Fibroblast of skin of back (primary cell): ENCODE results near the gene OR2A42. TPM values are rescaled to one million over a fixed set of nuclear protein-coding genes. Genes with fewer than 3 reads are reported as not detected.
"Not testable (repeated sequence)": the region's sequence is repeated elsewhere in the genome, so short reads cannot be mapped to it uniquely, and the experiment has no call there.

ENCODE experiments used
- DNase-seq: peaks from one replicate; pipeline ENCODE4 v3.0.0-alpha.2; 2013
- polyA plus RNA-seq, 2 experiments: library from polyadenylated mRNA; unstranded; fragments of 120-200 nt; gene quantifications; one replicate each; pipeline ENCODE4 v1.2.1, GENCODE V29; 2013; ENCODE audit not compliant: insufficient read length in 2 of 2

The OR2A42 gene, protein sequence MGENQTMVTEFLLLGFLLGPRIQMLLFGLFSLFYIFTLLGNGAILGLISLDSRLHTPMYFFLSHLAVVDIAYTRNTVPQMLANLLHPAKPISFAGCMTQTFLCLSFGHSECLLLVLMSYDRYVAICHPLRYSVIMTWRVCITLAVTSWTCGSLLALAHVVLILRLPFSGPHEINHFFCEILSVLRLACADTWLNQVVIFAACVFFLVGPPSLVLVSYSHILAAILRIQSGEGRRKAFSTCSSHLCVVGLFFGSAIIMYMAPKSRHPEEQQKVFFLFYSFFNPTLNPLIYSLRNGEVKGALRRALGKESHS
- polyA plus RNA-seq (2013, experiment 1 of 2; ENCODE audit: insufficient read length): not detected
- 0.04 TPM for polyA plus RNA-seq (2013, experiment 2 of 2; ENCODE audit: insufficient read length)

GRCh38 chr7:144239365-144239764, at the start of gene OR2A42:
OR2A42 (minus strand) TSS chr7:144239605; CDS start chr7:144232843, 6,762 bp downstream.
- DNase-seq: not testable (repeated sequence)

DNA sequence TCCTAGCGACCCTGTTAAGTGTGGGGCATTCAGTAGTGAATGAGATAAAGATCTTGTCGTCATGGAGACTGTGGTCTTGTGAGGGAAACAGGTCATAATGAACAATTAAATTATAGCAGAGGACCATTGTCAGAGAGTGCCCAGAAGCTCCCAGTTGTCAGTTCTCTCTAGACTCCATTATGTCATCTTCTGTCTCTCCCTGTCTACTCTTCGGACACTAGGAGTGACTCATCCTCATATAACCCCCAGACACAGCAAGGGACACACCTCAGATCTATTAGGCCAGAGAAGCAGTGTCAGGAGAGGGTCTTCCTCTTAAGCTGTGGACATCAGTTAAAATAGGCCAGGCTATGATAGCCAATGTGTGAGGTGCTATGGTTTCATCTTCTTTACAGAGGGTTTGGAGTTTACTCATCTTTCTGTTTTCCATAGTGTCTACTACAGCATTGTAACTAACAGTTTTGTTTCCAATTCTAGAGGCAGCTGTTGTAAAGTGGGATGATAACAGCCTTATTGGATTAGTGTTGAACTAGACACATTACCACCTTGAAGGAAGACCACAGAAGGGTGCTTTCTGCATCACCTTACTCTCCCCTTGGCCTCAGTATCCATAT, 47.9 kb upstream of the OR2A42 start:
- DNase-seq: not testable (repeated sequence)

DNA sequence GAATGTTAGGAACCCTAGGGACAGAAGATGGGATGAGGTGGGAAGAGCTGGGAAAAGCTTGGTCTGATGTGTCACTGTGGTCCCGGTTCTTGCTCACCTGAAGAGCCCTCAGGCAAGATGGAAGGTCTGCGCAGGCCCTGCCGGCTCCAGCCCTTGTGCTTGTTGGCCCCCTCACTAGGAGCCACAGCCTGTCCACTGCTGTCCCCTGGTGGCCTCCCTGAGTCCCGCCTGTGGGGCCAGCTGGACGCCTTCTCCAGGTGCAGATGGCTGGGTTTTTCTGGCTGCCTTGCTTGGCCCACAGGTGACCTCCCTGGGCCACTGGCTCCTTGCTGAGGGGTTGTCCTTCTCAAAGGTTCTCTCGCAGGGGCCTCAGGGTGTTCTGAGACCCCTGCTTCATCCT, 44.3 kb upstream of the OR2A42 start:
- not testable (repeated sequence) for DNase-seq

GRCh38 chr7:144282490-144282889, 43.1 kb upstream of the OR2A42 start:
- DNase-seq: not testable (repeated sequence)

DNA sequence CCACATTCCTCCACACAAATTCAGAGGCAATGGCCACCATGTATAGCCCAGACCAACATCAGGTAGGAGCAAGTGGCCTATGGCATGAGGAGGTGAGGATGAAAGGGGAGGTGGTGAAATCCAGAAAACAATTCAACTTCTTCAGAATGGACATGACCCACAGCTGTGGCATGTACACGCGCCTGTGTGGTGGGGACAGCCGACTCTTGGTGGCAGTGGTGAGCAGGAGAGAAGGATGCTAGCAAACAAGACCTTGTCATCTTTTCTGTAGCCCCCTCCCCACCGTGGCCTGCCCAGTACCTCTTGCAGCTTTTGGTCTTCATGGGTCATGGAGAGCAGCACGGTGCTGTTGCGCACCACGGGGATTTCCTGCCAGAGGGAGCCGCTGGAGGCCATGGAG, 42.6 kb upstream of the OR2A42 start:
- DNase-seq: not testable (repeated sequence)

- DNase-seq: not testable (repeated sequence)
Observed at GRCh38 chr7:144280010-144280409, 40.6 kb upstream of the OR2A42 start.

DNA sequence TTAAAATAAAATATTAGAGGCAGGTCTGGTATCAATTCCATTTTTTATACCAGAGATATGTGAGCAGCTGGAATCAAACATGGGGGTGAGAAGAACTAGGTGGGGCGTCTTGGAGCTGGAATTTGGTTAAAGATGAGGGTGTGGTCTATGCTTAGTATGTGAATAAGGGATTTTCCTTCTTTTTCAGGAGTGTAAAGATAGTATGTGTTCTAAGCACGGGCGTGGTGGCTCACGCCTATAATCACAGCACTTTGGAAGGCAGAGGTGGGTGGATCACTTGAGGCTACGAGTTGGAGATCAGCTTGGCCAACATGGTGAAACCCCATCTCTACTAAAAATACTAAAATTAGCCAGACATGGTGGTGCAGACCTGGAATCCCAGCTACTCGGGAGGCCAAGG, 35.9 kb upstream of the OR2A42 start:
- not testable (repeated sequence) for DNase-seq

DNA sequence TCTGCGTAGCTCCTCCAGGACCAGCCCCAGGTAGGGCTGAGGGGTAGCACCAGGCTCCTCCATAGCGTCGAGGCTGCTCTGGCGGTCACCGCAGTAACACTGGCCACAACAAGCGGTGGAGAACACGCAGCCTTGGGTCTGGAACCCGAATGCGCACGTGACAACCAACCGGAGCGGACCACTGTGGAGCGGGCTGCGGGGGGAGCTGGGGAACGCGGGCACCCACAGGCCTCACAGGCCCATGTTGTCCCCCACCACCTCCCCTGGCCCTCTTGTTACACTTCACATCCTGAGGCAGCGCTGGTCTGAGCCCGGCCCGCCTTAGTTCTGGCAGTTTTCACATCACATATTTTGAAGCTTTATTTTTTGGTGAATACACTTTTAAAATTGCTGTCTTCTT, 29.8 kb upstream of the OR2A42 start, which contains the start of gene CTAGE8:
Gene CTAGE8, minus strand, starts transcription at position 101 of the 400 bp plus-strand sequence. Its CDS starts 38 bp downstream, at position 63.
- DNase-seq: not testable (repeated sequence)

GRCh38 chr7:144264692-144265091, 25.3 kb upstream of the OR2A42 start, which contains the start of gene OR2A7:
OR2A7 (minus strand) TSS chr7:144264792; CDS start chr7:144259628, 5,164 bp downstream.
- DNase-seq: not testable (repeated sequence)

DNA sequence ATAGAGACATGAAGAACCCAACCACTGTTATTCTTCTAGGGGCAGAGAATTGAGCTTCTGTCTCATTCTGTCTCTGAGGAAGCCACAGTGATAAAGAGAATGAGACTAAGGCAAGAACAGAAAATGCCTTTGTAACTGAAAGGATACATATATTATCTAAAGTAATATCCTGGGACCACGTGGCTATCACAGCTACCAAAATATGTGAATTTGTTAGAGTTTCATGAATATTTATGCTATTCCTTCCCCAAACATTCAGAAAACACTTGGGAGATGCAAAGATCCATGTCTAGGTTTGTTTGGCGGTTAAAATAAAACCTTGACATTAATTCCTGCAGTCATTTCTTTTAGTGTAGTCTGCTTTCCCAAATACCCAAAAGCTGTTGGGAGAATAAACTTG, 22.7 kb upstream of the OR2A42 start:
- not testable (repeated sequence) for DNase-seq

DNA sequence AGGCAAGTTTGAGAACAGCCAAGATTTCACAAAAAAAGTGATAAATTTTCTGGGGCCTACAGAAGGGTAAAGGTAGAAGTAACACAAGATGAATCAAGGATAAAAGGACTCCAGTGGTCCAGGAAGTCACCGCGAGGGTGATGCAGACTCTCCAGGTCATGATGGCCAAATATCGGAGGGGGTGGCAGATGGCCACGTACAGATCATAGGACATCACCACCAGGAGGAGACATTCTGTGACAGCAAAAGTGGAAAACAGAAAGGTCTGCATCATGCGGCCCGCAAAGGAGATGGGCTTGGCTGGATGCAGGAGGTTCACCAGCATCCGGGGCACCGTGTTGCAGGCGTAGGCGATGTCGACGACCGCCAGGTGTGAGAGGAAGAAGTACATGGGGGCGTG, 19.7 kb upstream of the OR2A42 start:
- not testable (repeated sequence) for DNase-seq

GRCh38 chr7:144256112-144256511, 16.7 kb upstream of the OR2A42 start:
- no peak for DNase-seq

DNA sequence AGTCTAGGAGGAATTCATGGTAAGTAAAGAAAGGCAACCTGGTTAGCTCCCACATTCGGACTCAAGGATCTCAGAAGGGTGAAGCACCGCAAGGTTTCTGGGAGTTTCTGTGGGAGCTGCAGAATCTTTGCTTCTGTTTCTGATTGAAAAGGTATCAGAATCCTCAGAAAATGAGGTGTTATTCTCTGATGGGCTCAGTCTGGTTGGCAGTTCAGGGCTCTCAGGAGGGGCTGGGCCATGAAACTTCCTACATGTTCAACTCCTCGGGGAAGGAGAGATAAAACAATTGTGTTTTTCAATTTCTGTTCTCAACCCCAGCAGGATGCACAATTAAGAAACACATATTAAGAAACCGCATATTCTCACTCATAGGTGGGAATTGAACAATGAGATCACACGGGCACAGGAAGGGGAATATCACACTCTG, 16.1 kb upstream of the OR2A42 start:
- no peak for DNase-seq

- DNase-seq: not testable (repeated sequence)
Observed at GRCh38 chr7:144252307-144252706, 12.9 kb upstream of the OR2A42 start.

GRCh38 chr7:144247674-144248330, 8.4 kb upstream of the OR2A42 start:
- not testable (repeated sequence) for DNase-seq

GRCh38 chr7:144246967-144247366, 7.6 kb upstream of the OR2A42 start:
- not testable (repeated sequence) for DNase-seq

- DNase-seq: not testable (repeated sequence)
Observed at GRCh38 chr7:144245372-144245771, 6.0 kb upstream of the OR2A42 start.

DNA sequence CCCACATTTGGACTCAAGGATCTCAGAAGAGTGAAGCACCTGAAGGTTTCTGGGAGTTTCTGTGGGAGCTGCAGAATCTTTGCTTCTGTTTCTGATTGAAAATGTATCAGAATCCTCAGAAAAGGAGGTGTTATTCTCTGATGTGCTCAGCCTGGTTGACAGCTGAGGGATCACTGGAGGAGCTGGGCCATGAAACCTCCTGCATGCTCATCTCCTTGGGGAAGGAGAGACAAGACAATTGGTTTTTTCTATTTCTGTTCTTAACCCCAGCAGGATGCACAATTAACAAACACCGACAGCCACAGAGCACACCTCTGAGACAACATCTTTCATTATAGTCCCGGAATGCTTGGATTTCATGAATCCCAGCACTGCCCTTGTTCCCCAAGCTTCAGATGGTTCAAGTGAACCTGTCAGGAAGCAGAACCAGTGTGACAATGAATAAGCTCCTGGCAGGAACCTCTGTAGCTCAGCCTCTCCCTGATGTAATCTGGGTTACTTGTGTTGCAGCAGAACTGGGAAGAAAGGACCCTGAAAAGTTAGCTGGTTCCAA, 799 bp downstream of the OR2A42 start:
- not testable (repeated sequence) for DNase-seq

- not testable (repeated sequence) for DNase-seq
Observed at GRCh38 chr7:144233039-144233438, 6.4 kb downstream of the OR2A42 start.

DNA sequence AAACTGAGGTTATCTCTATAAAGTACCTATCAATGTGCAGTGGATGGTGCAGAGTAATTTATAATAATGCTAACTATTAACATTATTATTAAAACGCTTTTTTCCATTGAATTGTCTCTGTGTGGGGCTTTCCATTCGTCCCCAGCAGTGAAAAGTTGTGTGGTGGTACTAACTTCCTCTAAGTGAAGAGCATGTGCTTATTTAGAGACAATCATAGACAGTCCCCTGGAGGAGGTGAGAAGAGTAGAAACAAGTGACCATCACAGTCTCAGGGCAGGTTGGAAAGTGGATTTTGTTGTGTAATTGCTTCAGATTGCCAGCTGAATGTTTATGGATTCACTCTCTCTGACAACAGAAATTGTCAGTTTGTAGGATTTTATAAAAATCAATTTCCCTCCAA, 8.4 kb downstream of the OR2A42 start:
- DNase-seq: not testable (repeated sequence)

- DNase-seq: not testable (repeated sequence)
Observed at GRCh38 chr7:144228810-144229209, 10.6 kb downstream of the OR2A42 start.

DNA sequence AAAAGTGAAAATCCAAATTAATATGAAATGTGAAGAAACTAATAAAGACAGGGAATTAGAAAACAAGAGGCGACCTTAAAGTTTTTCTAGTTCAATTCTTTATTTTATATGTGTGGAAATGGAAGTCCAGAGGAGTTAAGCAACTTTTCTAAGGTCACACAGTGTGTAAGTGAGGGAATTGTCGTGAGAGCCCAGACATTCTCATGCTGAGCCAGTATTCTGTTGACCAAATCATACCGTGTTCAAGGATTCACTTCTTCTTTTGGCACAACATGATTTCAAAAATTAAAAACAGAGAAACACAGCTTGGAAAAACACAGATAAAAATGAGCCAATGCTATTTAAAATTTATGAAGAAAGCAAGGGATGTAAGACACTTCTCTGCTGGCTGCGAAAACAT, 12.5 kb downstream of the OR2A42 start:
- DNase-seq: not testable (repeated sequence)

DNA sequence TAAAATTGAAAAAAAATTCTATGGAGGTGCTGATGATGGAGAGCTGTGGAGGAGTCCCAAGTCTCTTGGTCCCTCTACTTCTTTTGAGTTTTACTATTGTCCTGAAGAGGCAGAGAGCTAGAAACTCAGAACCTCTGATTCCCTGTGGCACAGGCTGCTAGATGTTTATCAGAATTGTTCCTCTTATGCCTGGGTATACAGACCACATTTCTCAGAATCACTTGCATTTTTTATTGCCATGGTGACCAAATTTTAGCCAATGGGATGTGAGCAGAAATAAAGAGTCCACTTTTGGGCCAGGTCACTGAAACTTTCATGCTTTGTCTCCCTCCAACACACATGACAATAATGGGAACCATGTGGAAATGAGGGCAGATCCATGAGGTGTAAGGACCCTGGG, 15.7 kb downstream of the OR2A42 start:
- not testable (repeated sequence) for DNase-seq
